T-helper 17 cell (primary cell): ENCODE data around the gene RASGRP4. TPM values are rescaled to one million over a fixed set of nuclear protein-coding genes. Genes with fewer than 3 reads are reported as not detected.
A peak's percentile ranks its signal among the peaks of the same experiment; 100 is the strongest.

Experiments used
- ATAC-seq: fragments of 150-1000 bp; cut with Tn5 transposase; 2 replicates; pipeline ENCODE4 v1.10.0; 2021; ENCODE audit warnings: mild to moderate bottlenecking, moderate library complexity
- DNase-seq, 3 donors: peaks; one replicate each; pipeline versions ENCODE4 v3.0.0 to v3.0.0-alpha.2; 2020 to 2021
- H3K9me3 ChIP-seq: one replicate; pipeline ENCODE4 v1.7.0; 2013; ENCODE audit warnings: low read length, mild to moderate bottlenecking; ENCODE audit not compliant: control insufficient read depth, poor library complexity, severe bottlenecking
- H3K27ac Mint-ChIP-seq: one replicate; pipeline ENCODE4 v1.8.0; 2022; ENCODE audit warnings: mild to moderate bottlenecking, moderate library complexity, mixed read lengths
- H3K27me3 Mint-ChIP-seq: one replicate; pipeline ENCODE4 v1.8.0; 2022; ENCODE audit warnings: mixed read lengths
- H3K36me3 Mint-ChIP-seq: one replicate; pipeline ENCODE4 v1.8.0; 2022; ENCODE audit warnings: low read depth, mixed read lengths
- H3K4me1 Mint-ChIP-seq: one replicate; pipeline ENCODE4 v1.8.0; 2022; ENCODE audit warnings: mild to moderate bottlenecking, mixed read lengths
- H3K4me3 Mint-ChIP-seq: one replicate; pipeline ENCODE4 v1.8.0; 2022; ENCODE audit warnings: mild to moderate bottlenecking, moderate library complexity, mixed read lengths
- total RNA-seq, 4 donors: library from RNA in 2 of 4; stranded (reverse) in 2 of 4; gene quantifications; one replicate each; pipeline ENCODE4 v1.2.3 and lab custom pipeline; 2022 to 2026

Gene RASGRP4
- total RNA-seq, 2 donors from 2014 or later: 1.6 to 2.8 TPM

DNA sequence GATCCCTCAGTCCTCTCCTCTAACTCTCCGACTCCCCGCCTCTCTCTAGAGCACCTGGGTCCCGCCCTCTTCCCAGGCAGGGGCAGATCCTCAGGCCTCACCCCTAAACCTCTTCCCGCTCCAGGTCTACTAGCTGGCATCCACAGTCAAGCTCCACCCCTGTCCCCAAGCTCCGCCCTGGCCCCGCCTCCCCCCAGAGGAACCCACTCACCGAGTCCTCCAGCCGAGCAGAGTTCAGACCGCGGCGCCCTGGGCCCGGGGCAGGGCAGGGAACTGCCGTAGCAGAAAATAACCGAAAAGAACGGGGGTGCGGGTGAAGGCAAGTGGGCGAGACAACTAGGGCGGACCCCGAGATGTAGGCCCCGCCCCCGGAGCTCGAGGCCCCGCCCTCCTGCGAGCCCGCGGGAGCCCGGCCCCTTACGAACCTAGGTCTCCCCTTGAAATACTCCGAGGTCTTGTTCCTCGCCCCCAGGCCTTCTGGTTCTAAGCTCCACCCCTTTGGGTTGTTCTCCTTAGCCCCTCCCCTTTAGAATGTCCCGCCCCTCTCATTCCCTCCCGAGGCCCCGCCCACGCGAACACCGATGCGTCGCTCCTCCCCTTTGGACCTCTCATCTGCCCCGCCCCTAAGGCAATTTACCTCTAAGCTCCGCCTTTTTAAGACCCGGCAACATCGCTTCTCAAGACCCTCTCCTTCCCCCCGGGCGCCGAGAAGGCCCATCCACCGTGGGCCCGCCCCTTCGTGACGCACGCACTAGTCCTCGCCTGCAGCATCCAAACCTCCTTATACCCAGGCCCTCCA, 38.3 kb downstream of the RASGRP4 start, which contains the start of gene GGN:
Gene GGN (minus strand): TSS at position 485 of the 799 bp plus-strand sequence. CDS start 773 bp downstream, outside the sequence.
- Mint-ChIP-seq H3K27ac (peak within 1 kb of the TSS; percentile 85), H3K4me1 (peaks cover 26% of the 10 kb centered on the region), H3K27me3 (no peaks in the 10 kb centered on the region), H3K36me3 (peaks cover 7% of the 10 kb centered on the region), H3K4me3 (peak within 1 kb of the TSS; percentile 93)
- ATAC-seq (peak; percentile 81), DNase-seq (peak; percentile 67 to 80 (median 75))
- H3K9me3 ChIP-seq: no peaks in the 10 kb centered on the region

GRCh38 chr19:38386971-38387549, 39.0 kb downstream of the RASGRP4 start:
- DNase-seq (no peak), ATAC-seq (no peak)
- Mint-ChIP-seq H3K4me1 (peaks cover 24% of the 10 kb centered on the region), H3K4me3 (peak overlapping the region; percentile 93), H3K36me3 (peaks cover 8% of the 10 kb centered on the region), H3K27me3 (no peaks in the 10 kb centered on the region), H3K27ac (peak overlapping the region; percentile 85)
- H3K9me3 ChIP-seq: no peaks in the 10 kb centered on the region

- H3K27ac Mint-ChIP-seq: no peak overlapping the region
- H3K4me1 Mint-ChIP-seq: peaks cover 24% of the 10 kb centered on the region
- ATAC-seq: no peak
- peak overlapping the region; percentile 50 for H3K4me3 Mint-ChIP-seq
- DNase-seq: no peak
- H3K36me3 Mint-ChIP-seq: peaks cover 8% of the 10 kb centered on the region
- no peaks in the 10 kb centered on the region for H3K9me3 ChIP-seq
- no peaks in the 10 kb centered on the region for H3K27me3 Mint-ChIP-seq
Measured at GRCh38 chr19:38386300-38386970, 39.6 kb downstream of the RASGRP4 start.

- DNase-seq (no peak), ATAC-seq (no peak)
- Mint-ChIP-seq H3K4me1 (peaks cover 22% of the 10 kb centered on the region), H3K36me3 (peaks cover 8% of the 10 kb centered on the region), H3K27me3 (no peaks in the 10 kb centered on the region), H3K4me3 (peak overlapping the region; percentile 50), H3K27ac (no peak overlapping the region)
- no peaks in the 10 kb centered on the region for H3K9me3 ChIP-seq
Measured at GRCh38 chr19:38385804-38386257, 40.2 kb downstream of the RASGRP4 start.

GRCh38 chr19:38385057-38385803, 40.8 kb downstream of the RASGRP4 start:
- no peaks in the 10 kb centered on the region for H3K27me3 Mint-ChIP-seq
- H3K36me3 Mint-ChIP-seq: peaks cover 11% of the 10 kb centered on the region
- H3K4me3 Mint-ChIP-seq: peak overlapping the region; percentile 31

GRCh38 chr19:38384209-38385027, 41.6 kb downstream of the RASGRP4 start:
- no peak for DNase-seq
- H3K27me3 Mint-ChIP-seq: no peaks in the 10 kb centered on the region
- no peak for ATAC-seq
- H3K36me3 Mint-ChIP-seq: peaks cover 15% of the 10 kb centered on the region
- H3K27ac Mint-ChIP-seq: peak overlapping the region; percentile 45
- H3K9me3 ChIP-seq: no peaks in the 10 kb centered on the region
- peaks cover 19% of the 10 kb centered on the region for H3K4me1 Mint-ChIP-seq
- no peak overlapping the region for H3K4me3 Mint-ChIP-seq

More at GRCh38 chr19:38385057-38385803, 40.8 kb downstream of the RASGRP4 start:
- no peaks in the 10 kb centered on the region for H3K9me3 ChIP-seq
- no peak for DNase-seq
- Mint-ChIP-seq H3K4me1 (peaks cover 22% of the 10 kb centered on the region), H3K27ac (no peak overlapping the region)
- no peak for ATAC-seq

- H3K4me1 Mint-ChIP-seq: peaks cover 18% of the 10 kb centered on the region
- no peak overlapping the region for H3K27ac Mint-ChIP-seq
- no peaks in the 10 kb centered on the region for H3K27me3 Mint-ChIP-seq
- ATAC-seq: no peak
- no peak for DNase-seq
- H3K4me3 Mint-ChIP-seq: no peak overlapping the region
- no peaks in the 10 kb centered on the region for H3K9me3 ChIP-seq
- H3K36me3 Mint-ChIP-seq: peaks cover 17% of the 10 kb centered on the region
Measured at GRCh38 chr19:38383743-38384142, 42.3 kb downstream of the RASGRP4 start.

- H3K27me3 Mint-ChIP-seq: no peaks in the 10 kb centered on the region
- H3K36me3 Mint-ChIP-seq: peaks cover 17% of the 10 kb centered on the region
- DNase-seq (no peak), ATAC-seq (no peak)
- H3K9me3 ChIP-seq: no peaks in the 10 kb centered on the region
- no peak overlapping the region for H3K4me3 Mint-ChIP-seq
- H3K4me1 Mint-ChIP-seq: peaks cover 16% of the 10 kb centered on the region
- H3K27ac Mint-ChIP-seq: no peak overlapping the region
Measured at GRCh38 chr19:38383184-38383583, 42.8 kb downstream of the RASGRP4 start.

DNA sequence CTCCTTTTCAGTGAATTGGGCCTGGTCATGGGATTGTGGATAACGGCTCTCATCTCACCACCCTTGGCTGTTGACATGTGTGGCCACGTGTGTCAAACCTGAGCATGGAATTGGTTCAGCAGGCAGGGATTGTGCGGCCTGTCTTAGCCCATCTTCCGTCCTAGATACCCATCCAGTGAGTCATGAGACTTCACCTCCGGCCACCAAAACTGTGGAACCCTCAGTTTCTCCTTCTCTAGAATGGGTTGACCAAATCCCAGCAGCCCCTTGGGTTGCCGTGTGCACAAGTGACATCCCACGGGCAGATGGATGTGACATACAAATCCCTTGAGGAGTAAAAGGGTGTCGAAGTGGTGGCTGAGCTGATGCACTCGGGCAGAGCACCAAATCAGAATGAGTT, 44.9 kb downstream of the RASGRP4 start:
- Mint-ChIP-seq H3K4me1 (peaks cover 12% of the 10 kb centered on the region), H3K27me3 (no peaks in the 10 kb centered on the region), H3K4me3 (no peak overlapping the region), H3K36me3 (peaks cover 14% of the 10 kb centered on the region), H3K27ac (no peak overlapping the region)
- DNase-seq (no peak), ATAC-seq (no peak)
- no peaks in the 10 kb centered on the region for H3K9me3 ChIP-seq

GRCh38 chr19:38378866-38379265, 47.2 kb downstream of the RASGRP4 start:
- peaks cover 21% of the 10 kb centered on the region for H3K4me1 Mint-ChIP-seq
- no peak overlapping the region for H3K27ac Mint-ChIP-seq
- H3K27me3 Mint-ChIP-seq: no peaks in the 10 kb centered on the region
- no peaks in the 10 kb centered on the region for H3K9me3 ChIP-seq
- DNase-seq (no peak), ATAC-seq (no peak)
- H3K36me3 Mint-ChIP-seq: peaks cover 18% of the 10 kb centered on the region
- H3K4me3 Mint-ChIP-seq: no peak overlapping the region

- Mint-ChIP-seq H3K4me1 (peaks cover 21% of the 10 kb centered on the region), H3K4me3 (no peak overlapping the region), H3K36me3 (peaks cover 12% of the 10 kb centered on the region), H3K27me3 (no peaks in the 10 kb centered on the region), H3K27ac (no peak overlapping the region)
- ATAC-seq: no peak
- DNase-seq: no peak
- no peaks in the 10 kb centered on the region for H3K9me3 ChIP-seq
Measured at GRCh38 chr19:38377052-38377451, 49.0 kb downstream of the RASGRP4 start.

DNA sequence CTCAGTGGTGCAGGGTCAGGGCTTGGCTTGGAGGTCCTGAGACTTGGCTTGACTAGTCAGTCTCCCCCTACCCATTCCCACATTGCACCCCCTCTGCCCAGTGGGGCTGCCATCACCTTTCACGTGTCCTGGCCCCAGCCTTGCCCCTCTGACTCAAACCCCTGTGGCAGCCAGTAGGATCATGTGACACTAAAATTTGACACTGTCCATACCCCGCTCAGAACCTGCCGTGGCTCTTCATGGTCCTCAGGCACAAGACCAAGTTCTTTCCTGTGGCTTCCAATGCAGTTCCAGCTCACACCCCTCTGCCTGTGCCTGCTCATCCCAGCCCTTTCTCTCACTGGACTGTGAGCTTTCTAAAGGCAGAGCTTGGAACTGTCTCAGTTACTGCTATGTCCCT, 49.4 kb downstream of the RASGRP4 start:
- Mint-ChIP-seq H3K27me3 (no peaks in the 10 kb centered on the region), H3K27ac (peak overlapping the region; percentile 34), H3K4me3 (peak overlapping the region; percentile 98), H3K4me1 (peaks cover 21% of the 10 kb centered on the region), H3K36me3 (peaks cover 12% of the 10 kb centered on the region)
- ATAC-seq (no peak), DNase-seq (no peak)
- H3K9me3 ChIP-seq: no peaks in the 10 kb centered on the region
